ENCODE data around the gene SOS1.

DNA sequence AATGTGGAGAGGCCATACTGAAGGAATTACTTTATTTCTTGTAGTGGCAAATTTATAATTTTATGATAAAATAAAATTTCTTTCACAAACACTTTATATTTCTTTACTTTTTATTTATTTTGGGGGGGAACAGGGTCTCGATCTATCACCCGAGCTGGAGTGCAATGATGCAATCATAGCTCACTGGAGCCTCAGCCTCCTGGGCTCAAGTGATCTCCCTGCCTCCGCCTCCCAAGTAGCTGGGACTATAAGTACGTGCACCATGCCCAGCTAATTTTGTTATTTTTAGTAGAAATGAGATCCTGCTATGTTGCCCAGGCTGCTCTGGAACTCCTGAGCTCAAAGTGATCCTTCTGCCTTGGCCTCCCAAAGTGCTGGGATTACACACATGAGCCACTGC lies 59.6 kb downstream of the SOS1 start:
- TF ChIP-seq POLR2A (IDR thresholded peaks at IDR 0.05; ENCODE audit: low read depth, low read length) (no peak), POLR2AphosphoS5 (IDR thresholded peaks at IDR 0.05; ENCODE audit: low read depth, low read length) (no peak), TAF1 (IDR thresholded peaks at IDR 0.05; ENCODE audit: borderline replicate concordance, low read depth, low read length) (no peak)

Measured in GM12892 (cell line).